ENCODE measurements around the gene EXOC3. TPM values are rescaled to one million over a fixed set of nuclear protein-coding genes. Genes with fewer than 3 reads are reported as not detected.

Gene EXOC3
- total and polyA plus RNA-seq, 2 of the 4 experiments (the other 2 are of a cell fraction): 35.1 to 47.5 TPM

GRCh38 chr5:514101-514485, 71.1 kb downstream of the EXOC3 start:
- Histone ChIP-seq H2BK120ac (ENCODE audit: low read depth, low read length) (no peak overlapping the region), H3K27ac (ENCODE audit: insufficient read depth, low read length) (no peak overlapping the region)

More at GRCh38 chr5:514101-514485, 71.1 kb downstream of the EXOC3 start:
- no peaks in the 10 kb centered on the region for H3K36me3 ChIP-seq (ENCODE audit: control insufficient read depth, insufficient read depth, low read length)
- no peak overlapping the region for H3K23ac ChIP-seq (ENCODE audit: low read depth, low read length)
- H3K27me3 ChIP-seq (ENCODE audit: control insufficient read depth, insufficient read depth, low read length): peaks cover 61% of the 10 kb centered on the region
- CTCF ChIA-PET: no interaction called here
- in situ Hi-C loops (cut with MboI; ENCODE audit: low sequenced_read_pairs) (no loop called here), dilution Hi-C loops (cut with HindIII; ENCODE audit: low sequenced_read_pairs, unreplicated experiment) (no loop called here), intact Hi-C loops (cut with micrococcal nuclease) (no loop called here)
- no peak overlapping the region for H3K9ac ChIP-seq (ENCODE audit: low read depth, low read length)
- DNase-seq: no peak
- POLR2A ChIA-PET (ENCODE audit: unreplicated experiment): no interaction called here
- H3K79me1 ChIP-seq (ENCODE audit: low read depth in 1 of 2, low read length in 2 of 2): no peaks in the 10 kb centered on the region
- H3K9me3 ChIP-seq (ENCODE audit: control insufficient read depth, insufficient read depth, low read length): no peaks in the 10 kb centered on the region
- no peak overlapping the region for H3K18ac ChIP-seq (ENCODE audit: low read depth, low read length)
- no peaks in the 10 kb centered on the region for H3K9me1 ChIP-seq (ENCODE audit: insufficient read depth, low read length)
- BruUV-seq (replicated peaks): no TSS peak
- H3K4me1 ChIP-seq (ENCODE audit: control insufficient read depth, insufficient read depth, low read length): no peaks in the 10 kb centered on the region
- no peak overlapping the region for H3K56ac ChIP-seq (ENCODE audit: extremely low read depth, insufficient read depth, low read length)
- H3K4me2 ChIP-seq (ENCODE audit: low read depth, low read length): no peak overlapping the region
- H4K5ac ChIP-seq (ENCODE audit: low read depth, low read length): no peak overlapping the region
- no peak overlapping the region for H4K91ac ChIP-seq (ENCODE audit: insufficient read depth, low read depth, low read length)
- WGBS, 2 experiments (ENCODE audit: extremely low coverage in 2 of 2, insufficient read length in 1 of 2): 65% methylated on average over 5 of the region's 12 CpGs; no CpG with 5 or more reads in 1 of the 2 experiments
- no peak overlapping the region for H3K4ac ChIP-seq (ENCODE audit: low read depth, low read length)
- H2BK5ac ChIP-seq (ENCODE audit: low read depth, low read length, poor library complexity, severe bottlenecking): no peak overlapping the region
- no peak for TF ChIP-seq USF2 (IDR thresholded peaks at IDR 0.05; ENCODE audit: low read depth, low read length)
- TF ChIP-seq RFX5 (IDR thresholded peaks at IDR 0.05; ENCODE audit: low read depth, low read length): no peak
- TF ChIP-seq CHD1 (IDR thresholded peaks at IDR 0.05; ENCODE audit: low read depth, low read length): no peak
- TF ChIP-seq POLR2A (IDR thresholded peaks at IDR 0.05; ENCODE audit: low read depth, low read length): no peak
- TF ChIP-seq MAFK (IDR thresholded peaks at IDR 0.05; ENCODE audit: low read depth, low read length): no peak
- no peak for TF ChIP-seq NFE2L2 (IDR thresholded peaks at IDR 0.05; ENCODE audit: low read depth, low read length)
- TF ChIP-seq BHLHE40 (IDR thresholded peaks at IDR 0.05; ENCODE audit: low read depth, low read length): no peak
- no peak for TF ChIP-seq RAD21 (IDR thresholded peaks at IDR 0.05; ENCODE audit: low read length)
- TF ChIP-seq MAZ (IDR thresholded peaks at IDR 0.05; ENCODE audit: borderline replicate concordance, low read depth, low read length): no peak
- TF ChIP-seq CTCF (conservative IDR thresholded peaks at IDR 0.05; ENCODE audit: low read depth, low read length): no peak
- TF ChIP-seq ELK1 (IDR thresholded peaks at IDR 0.05; ENCODE audit: borderline replicate concordance, low read depth, low read length): no peak
- TF ChIP-seq SMC3 (IDR thresholded peaks at IDR 0.05; ENCODE audit: low read depth, low read length): no peak
- TF ChIP-seq FOS (IDR thresholded peaks at IDR 0.05; ENCODE audit: low read depth, low read length): no peak
- TF ChIP-seq RCOR1 (IDR thresholded peaks at IDR 0.05; ENCODE audit: insufficient replicate concordance, low read length): no peak
- no peak for TF ChIP-seq CEBPB (IDR thresholded peaks at IDR 0.05; ENCODE audit: low read depth, low read length)
- no peak for TF ChIP-seq MXI1 (IDR thresholded peaks at IDR 0.05; ENCODE audit: borderline replicate concordance, low read depth, low read length)
- H2BK15ac ChIP-seq (ENCODE audit: low read depth, low read length): no peak overlapping the region
- no peaks in the 10 kb centered on the region for H4K20me1 ChIP-seq (ENCODE audit: insufficient read depth, low read length)
- no peak overlapping the region for H3K4me3 ChIP-seq (ENCODE audit: insufficient read depth, low read depth, low read length)
- H2AK5ac ChIP-seq (ENCODE audit: low read depth, low read length): no peak overlapping the region
- no peak overlapping the region for H2AFZ ChIP-seq (replicated peaks; ENCODE audit: low read length, poor library complexity)
- H2AK9ac ChIP-seq (replicated peaks; ENCODE audit: low read depth, low read length, poor library complexity): no peak overlapping the region
- H3K14ac ChIP-seq (replicated peaks; ENCODE audit: low read depth, low read length): no peak overlapping the region
- ATAC-seq (ENCODE audit: low read depth): no peak
- no peak overlapping the region for H4K8ac ChIP-seq (ENCODE audit: low read depth in 2 of 2, low read length in 2 of 2)
- H2BK20ac ChIP-seq (ENCODE audit: low read depth, low read length): no peak overlapping the region
